ENCODE results near the gene PTPN7. TPM values are rescaled to one million over a fixed set of nuclear protein-coding genes. Genes with fewer than 3 reads are reported as not detected.
"Not testable (repeated sequence)": the region's sequence is repeated elsewhere in the genome, so short reads cannot be mapped to it uniquely, and the experiment has no call there.

Gene PTPN7
- total and polyA plus RNA-seq, 10 of the 15 experiments (the other 5 are each of a cell fraction or from before 2014, with no cell fraction given), result 7.9 to 117 (median 102) TPM

DNA sequence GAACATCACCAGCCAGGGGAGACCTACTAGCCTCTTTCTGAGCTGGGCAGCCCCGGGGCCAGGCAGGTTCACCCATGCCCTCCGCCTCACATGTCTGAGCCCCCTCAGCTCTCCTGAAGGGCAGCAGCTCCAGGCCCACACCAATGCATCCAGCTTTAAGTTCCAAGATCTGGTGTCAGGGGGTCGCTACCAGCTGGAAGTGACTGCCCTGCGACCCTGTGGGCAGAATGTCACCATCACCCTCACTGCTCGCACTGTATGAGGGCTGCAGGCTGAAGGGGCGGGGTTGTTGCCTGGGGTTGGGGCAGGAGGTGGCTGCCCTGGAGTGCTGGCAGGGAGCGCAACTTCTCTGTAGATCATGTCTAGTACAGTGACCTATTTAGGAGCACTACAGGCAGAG is 8.5 kb upstream of the PTPN7 start (continued):
- TF ChIP-seq, protein P1, sequence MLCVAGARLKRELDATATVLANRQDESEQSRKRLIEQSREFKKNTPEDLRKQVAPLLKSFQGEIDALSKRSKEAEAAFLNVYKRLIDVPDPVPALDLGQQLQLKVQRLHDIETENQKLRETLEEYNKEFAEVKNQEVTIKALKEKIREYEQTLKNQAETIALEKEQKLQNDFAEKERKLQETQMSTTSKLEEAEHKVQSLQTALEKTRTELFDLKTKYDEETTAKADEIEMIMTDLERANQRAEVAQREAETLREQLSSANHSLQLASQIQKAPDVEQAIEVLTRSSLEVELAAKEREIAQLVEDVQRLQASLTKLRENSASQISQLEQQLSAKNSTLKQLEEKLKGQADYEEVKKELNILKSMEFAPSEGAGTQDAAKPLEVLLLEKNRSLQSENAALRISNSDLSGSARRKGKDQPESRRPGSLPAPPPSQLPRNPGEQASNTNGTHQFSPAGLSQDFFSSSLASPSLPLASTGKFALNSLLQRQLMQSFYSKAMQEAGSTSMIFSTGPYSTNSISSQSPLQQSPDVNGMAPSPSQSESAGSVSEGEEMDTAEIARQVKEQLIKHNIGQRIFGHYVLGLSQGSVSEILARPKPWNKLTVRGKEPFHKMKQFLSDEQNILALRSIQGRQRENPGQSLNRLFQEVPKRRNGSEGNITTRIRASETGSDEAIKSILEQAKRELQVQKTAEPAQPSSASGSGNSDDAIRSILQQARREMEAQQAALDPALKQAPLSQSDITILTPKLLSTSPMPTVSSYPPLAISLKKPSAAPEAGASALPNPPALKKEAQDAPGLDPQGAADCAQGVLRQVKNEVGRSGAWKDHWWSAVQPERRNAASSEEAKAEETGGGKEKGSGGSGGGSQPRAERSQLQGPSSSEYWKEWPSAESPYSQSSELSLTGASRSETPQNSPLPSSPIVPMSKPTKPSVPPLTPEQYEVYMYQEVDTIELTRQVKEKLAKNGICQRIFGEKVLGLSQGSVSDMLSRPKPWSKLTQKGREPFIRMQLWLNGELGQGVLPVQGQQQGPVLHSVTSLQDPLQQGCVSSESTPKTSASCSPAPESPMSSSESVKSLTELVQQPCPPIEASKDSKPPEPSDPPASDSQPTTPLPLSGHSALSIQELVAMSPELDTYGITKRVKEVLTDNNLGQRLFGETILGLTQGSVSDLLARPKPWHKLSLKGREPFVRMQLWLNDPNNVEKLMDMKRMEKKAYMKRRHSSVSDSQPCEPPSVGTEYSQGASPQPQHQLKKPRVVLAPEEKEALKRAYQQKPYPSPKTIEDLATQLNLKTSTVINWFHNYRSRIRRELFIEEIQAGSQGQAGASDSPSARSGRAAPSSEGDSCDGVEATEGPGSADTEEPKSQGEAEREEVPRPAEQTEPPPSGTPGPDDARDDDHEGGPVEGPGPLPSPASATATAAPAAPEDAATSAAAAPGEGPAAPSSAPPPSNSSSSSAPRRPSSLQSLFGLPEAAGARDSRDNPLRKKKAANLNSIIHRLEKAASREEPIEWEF (IDR thresholded peaks at IDR 0.05; ENCODE audit: insufficient replicate concordance, low read depth, low read length), result no peak
- TF ChIP-seq KLF5 (IDR thresholded peaks at IDR 0.05; ENCODE audit: partially characterized antibody) (no peak), RAD51 (IDR thresholded peaks at IDR 0.05) (no peak), BMI1 (IDR thresholded peaks at IDR 0.05; ENCODE audit: borderline replicate concordance) (no peak), CREM (IDR thresholded peaks at IDR 0.05; ENCODE audit: low read depth) (no peak), NR2F1 (conservative IDR thresholded peaks at IDR 0.05) (no peak), ASH2L (IDR thresholded peaks at IDR 0.05; ENCODE audit: borderline replicate concordance, low read depth) (no peak), HDAC2 (IDR thresholded peaks at IDR 0.05) (no peak)

DNA sequence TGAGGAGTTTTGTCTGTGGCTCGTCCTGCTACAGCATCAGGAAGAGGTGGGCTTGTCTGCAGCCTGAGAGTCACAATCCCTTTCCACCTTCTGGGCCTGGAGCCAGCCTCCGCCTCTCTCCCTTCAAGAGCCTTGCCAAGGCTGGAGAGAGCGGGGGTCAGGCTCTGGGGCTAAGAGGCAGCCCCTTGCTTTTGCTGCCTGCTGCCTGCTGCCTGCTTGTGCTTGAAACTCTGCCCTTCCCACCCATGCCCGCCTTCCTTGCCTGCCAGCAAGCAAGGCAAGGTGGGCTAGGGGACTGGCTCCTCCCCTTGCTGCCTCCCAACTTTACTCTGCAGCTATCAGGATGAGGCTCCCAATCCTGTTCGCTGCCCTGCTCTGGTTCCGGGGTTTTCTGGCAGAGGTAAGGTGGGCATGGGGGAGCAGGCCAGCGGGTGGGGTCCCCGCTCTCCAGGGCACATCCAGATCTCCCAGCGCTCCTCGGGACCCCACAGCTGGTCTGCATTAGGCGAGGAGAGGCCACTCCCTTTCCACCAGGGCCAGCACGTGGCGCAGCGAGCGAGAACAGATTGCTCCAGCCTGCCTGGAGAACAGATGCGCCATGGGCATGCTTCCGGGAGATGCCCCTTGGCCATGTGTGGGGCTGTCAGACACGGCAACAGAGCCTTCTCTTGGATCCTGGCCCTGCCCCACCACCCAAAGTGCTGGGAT is 7.5 kb upstream of the PTPN7 start:
- FAIRE-seq, result no peak
- no peak for DNase-seq (ENCODE audit: low read depth, low spot score)
- no peak for ATAC-seq
- in situ Hi-C loops (cut with MboI) (no loop called here), intact Hi-C loops (cut with micrococcal nuclease; ENCODE audit: unreplicated experiment) (no loop called here)
- ChIA-PET SMC1A (ENCODE audit: uncharacterized antibody, unreplicated experiment) (no interaction called here), POLR2A (no interaction called here), CTCF (interaction anchor here (6.4 to 9.2 kb wide), 2 partner anchors 13 to 17 kb away, joined by 66 to 171 read pairs; no protein-coding TSS in a partner anchor), RAD21 (ENCODE audit: unreplicated experiment) (no interaction called here)
- H3K4me3 ChIP-seq, result no peak overlapping the region
- peaks cover 31% of the 10 kb centered on the region for H3K4me1 ChIP-seq (ENCODE audit: control insufficient read depth, insufficient read depth, low read length)
- WGBS (ENCODE audit: insufficient coverage, insufficient replicate concordance, low lambda C conversion rate, missing lambda C conversion rate), result 73% methylated on average over 18 of the region's 18 CpGs
- H3K9me3 ChIP-seq (replicated peaks; ENCODE audit: control insufficient read depth, insufficient read depth, low read length), result no peaks in the 10 kb centered on the region
- H2AFZ ChIP-seq (ENCODE audit: control insufficient read depth, low read depth, low read length), result no peak overlapping the region
- no peak for TF ChIP-seq GABPA (IDR thresholded peaks at IDR 0.05; ENCODE audit: low read depth)
- TF ChIP-seq HDAC2 (IDR thresholded peaks at IDR 0.05), result no peak
- H3K36me3 ChIP-seq (ENCODE audit: control insufficient read depth in 2 of 2, insufficient read depth in 2 of 2, low read length in 1 of 2), result no peaks in the 10 kb centered on the region
- H3K27ac ChIP-seq (ENCODE audit: control insufficient read depth, insufficient read depth), result no peak overlapping the region
- H4K20me1 ChIP-seq (ENCODE audit: control insufficient read depth, insufficient read depth), result no peaks in the 10 kb centered on the region
- H3K27me3 ChIP-seq (replicated peaks in 1 of 2; ENCODE audit: control insufficient read depth in 2 of 2, insufficient read depth in 2 of 2, low read length in 1 of 2), result no peaks in the 10 kb centered on the region
- BruUV-seq (replicated peaks), result no TSS peak
- H3K4me2 ChIP-seq (ENCODE audit: control insufficient read depth, insufficient read depth), result no peak overlapping the region
- no peak overlapping the region for H3K9ac ChIP-seq (ENCODE audit: control insufficient read depth, insufficient read depth, low read length)
- no peaks in the 10 kb centered on the region for H3K79me2 ChIP-seq (ENCODE audit: control insufficient read depth, insufficient read depth, low read length)

- DNase-seq (ENCODE audit: low read depth, low spot score); FAIRE-seq; H3K9me3 ChIP-seq (replicated peaks; ENCODE audit: control insufficient read depth, insufficient read depth, low read length); H3K36me3 ChIP-seq (ENCODE audit: control insufficient read depth in 2 of 2, insufficient read depth in 2 of 2, low read length in 1 of 2); H3K9ac ChIP-seq (ENCODE audit: control insufficient read depth, insufficient read depth, low read length); H3K79me2 ChIP-seq (ENCODE audit: control insufficient read depth, insufficient read depth, low read length); in situ Hi-C loops (cut with MboI); intact Hi-C loops (cut with micrococcal nuclease; ENCODE audit: unreplicated experiment); RAD21 ChIA-PET (ENCODE audit: unreplicated experiment); H2AFZ ChIP-seq (ENCODE audit: control insufficient read depth, low read depth, low read length); H3K27me3 ChIP-seq (replicated peaks in 1 of 2; ENCODE audit: control insufficient read depth in 2 of 2, insufficient read depth in 2 of 2, low read length in 1 of 2); POLR2A ChIA-PET; H3K4me3 ChIP-seq; BruUV-seq (replicated peaks); ATAC-seq; H4K20me1 ChIP-seq (ENCODE audit: control insufficient read depth, insufficient read depth); H3K27ac ChIP-seq (ENCODE audit: control insufficient read depth, insufficient read depth); H3K4me2 ChIP-seq (ENCODE audit: control insufficient read depth, insufficient read depth): not testable (repeated sequence)
- ChIA-PET SMC1A (ENCODE audit: uncharacterized antibody, unreplicated experiment) (interaction anchor here (0.6 to 2.4 kb wide), 2 partner anchors 11 to 36 kb away, joined by 3 to 21 read pairs; no protein-coding TSS in a partner anchor), CTCF (interaction anchor here (2.4 to 9.2 kb wide), 3 partner anchors 12 to 26 kb away, joined by 9 to 171 read pairs (median 66); partner anchors contain the start of gene LGR6)
- WGBS (ENCODE audit: insufficient coverage, insufficient replicate concordance, low lambda C conversion rate, missing lambda C conversion rate), result 94% methylated on average over 13 of the region's 13 CpGs
- H3K4me1 ChIP-seq (ENCODE audit: control insufficient read depth, insufficient read depth, low read length), result peaks cover 39% of the 10 kb centered on the region
Measured at GRCh38 chr1:202167054-202167453, 6.7 kb upstream of the PTPN7 start.
